ENCODE results near the gene C3.

- TF ChIP-seq POLR2A (IDR thresholded peaks at IDR 0.05) (no peak), CTCF (IDR thresholded peaks at IDR 0.05) (no peak)
Observed at GRCh38 chr19:6734096-6734696, 13.7 kb upstream of the C3 start.

All from Peyer's patch (tissue), 4 donors.